Activated B cell treated with CpG ODN at 0.5 μM for 24 hours (primary cell): ENCODE data around the gene SIRPA. TPM values are rescaled to one million over a fixed set of nuclear protein-coding genes. Genes with fewer than 3 reads are reported as not detected.

Experiments
- ATAC-seq: fragments of 200-7000 bp; cut with Tn5 transposase; one replicate; pipeline ENCODE4 v1.10.0; 2021; ENCODE audit warnings: low read depth, mild to moderate bottlenecking, moderate library complexity
- CTCF ChIA-PET: fragments of 350-600 bp; sonication (Branson Sonifier 250); formaldehyde crosslinking; loops from one replicate; lab custom pipeline; 2021; ENCODE audit warnings: antibody characterized with exemption; lab: Charles Lee
- POLR2A ChIA-PET: fragments of 350-600 bp; sonication (Branson Sonifier 250); formaldehyde crosslinking; loops from one replicate; lab custom pipeline; 2021; ENCODE audit warnings: antibody characterized with exemption; lab: Charles Lee
- DNase-seq: peaks from one replicate; pipeline ENCODE4 v3.0.0; 2022
- H3K27ac Mint-ChIP-seq: one replicate; pipeline ENCODE4 v1.8.0; 2020; ENCODE audit warnings: mixed read lengths
- H3K27me3 Mint-ChIP-seq: one replicate; pipeline ENCODE4 v1.8.0; 2021; ENCODE audit warnings: mixed read lengths
- H3K36me3 Mint-ChIP-seq: one replicate; pipeline ENCODE4 v1.8.0; 2021; ENCODE audit warnings: low read depth, mixed read lengths
- H3K4me1 Mint-ChIP-seq: one replicate; pipeline ENCODE4 v1.8.0; 2021; ENCODE audit warnings: mixed read lengths
- H3K4me3 Mint-ChIP-seq: one replicate; pipeline ENCODE4 v1.8.0; 2020; ENCODE audit warnings: mild to moderate bottlenecking, mixed read lengths
- H3K9me3 Mint-ChIP-seq: one replicate; pipeline ENCODE4 v1.8.0; 2020; ENCODE audit warnings: mixed read lengths
- CTCF ChIP-seq: fragments of 200-600 bp; IDR thresholded peaks from one replicate; pipeline ENCODE4 v1.8.0; 2022; ENCODE audit warnings: antibody characterized with exemption, mild to moderate bottlenecking
- intact Hi-C: fragments of 100-400 bp; cut with micrococcal nuclease; formaldehyde crosslinking; loops from one replicate; pipeline ENCODE4 v1.15.1; 2024
- total RNA-seq: library from RNA; stranded (reverse); gene quantifications from 2 replicates; pipeline ENCODE4 v1.2.3, GENCODE V29; 2022

The SIRPA gene
- total RNA-seq, 1 donor from 2014 or later: 10.1 TPM

DNA sequence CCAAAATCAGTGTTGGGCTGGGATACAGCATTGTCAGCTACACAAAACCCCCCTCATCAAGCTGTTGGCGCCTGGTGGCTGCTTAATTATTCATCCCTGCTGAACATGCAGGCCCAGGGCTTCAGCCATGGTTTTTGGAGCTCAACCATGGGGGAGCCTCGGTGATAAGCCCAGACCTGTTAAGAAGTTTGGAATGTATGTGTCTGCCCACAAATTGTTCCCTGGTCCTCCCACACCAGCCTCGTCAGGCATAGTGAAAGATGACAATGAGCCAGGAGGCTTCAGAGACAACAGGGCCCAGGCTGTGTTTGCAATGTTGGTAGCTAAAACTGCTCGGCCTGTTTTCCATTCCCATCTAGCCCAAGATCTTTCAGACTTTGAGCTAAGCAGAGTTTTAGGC, 34.8 kb upstream of the SIRPA start:
- CTCF ChIA-PET: no interaction called here
- no peaks in the 10 kb centered on the region for H3K36me3 Mint-ChIP-seq
- no peaks in the 10 kb centered on the region for H3K9me3 Mint-ChIP-seq
- POLR2A ChIA-PET: no interaction called here
- DNase-seq (no peak), ATAC-seq (no peak)
- peaks cover 5% of the 10 kb centered on the region for H3K4me1 Mint-ChIP-seq
- intact Hi-C loops: no loop called here
- TF ChIP-seq CTCF: no peak
- H3K4me3 Mint-ChIP-seq: no peak overlapping the region
- H3K27ac Mint-ChIP-seq: no peak overlapping the region
- peaks cover 20% of the 10 kb centered on the region for H3K27me3 Mint-ChIP-seq

- CTCF ChIA-PET: no interaction called here
- POLR2A ChIA-PET: no interaction called here
- Mint-ChIP-seq H3K9me3 (no peaks in the 10 kb centered on the region), H3K4me1 (peaks cover 8% of the 10 kb centered on the region), H3K27ac (no peak overlapping the region), H3K4me3 (no peak overlapping the region), H3K36me3 (no peaks in the 10 kb centered on the region), H3K27me3 (peaks cover 23% of the 10 kb centered on the region)
- TF ChIP-seq CTCF: no peak
- intact Hi-C loops: no loop called here
- ATAC-seq (no peak), DNase-seq (no peak)
Measured at GRCh38 chr20:1861347-1861976, 33.7 kb upstream of the SIRPA start.

GRCh38 chr20:1861996-1862662, 33.1 kb upstream of the SIRPA start:
- no peak overlapping the region for H3K27ac Mint-ChIP-seq
- POLR2A ChIA-PET: no interaction called here
- peaks cover 27% of the 10 kb centered on the region for H3K27me3 Mint-ChIP-seq
- H3K4me3 Mint-ChIP-seq: no peak overlapping the region
- CTCF ChIA-PET: no interaction called here
- no peak for TF ChIP-seq CTCF
- no peak for DNase-seq
- no peak for ATAC-seq
- no peaks in the 10 kb centered on the region for H3K36me3 Mint-ChIP-seq
- intact Hi-C loops: no loop called here
- H3K4me1 Mint-ChIP-seq: peaks cover 11% of the 10 kb centered on the region
- no peaks in the 10 kb centered on the region for H3K9me3 Mint-ChIP-seq

- no peaks in the 10 kb centered on the region for H3K9me3 Mint-ChIP-seq
- ChIA-PET POLR2A (no interaction called here), CTCF (no interaction called here)
- DNase-seq (no peak), ATAC-seq (no peak)
- TF ChIP-seq CTCF: no peak
- no peak overlapping the region for H3K4me3 Mint-ChIP-seq
- peaks cover 31% of the 10 kb centered on the region for H3K27me3 Mint-ChIP-seq
- H3K4me1 Mint-ChIP-seq: peaks cover 14% of the 10 kb centered on the region
- no peak overlapping the region for H3K27ac Mint-ChIP-seq
- intact Hi-C loops: no loop called here
- no peaks in the 10 kb centered on the region for H3K36me3 Mint-ChIP-seq
Measured at GRCh38 chr20:1862663-1863053, 32.5 kb upstream of the SIRPA start.

- Mint-ChIP-seq H3K4me1 (peaks cover 19% of the 10 kb centered on the region), H3K27me3 (peaks cover 29% of the 10 kb centered on the region), H3K36me3 (no peaks in the 10 kb centered on the region), H3K9me3 (no peaks in the 10 kb centered on the region), H3K27ac (no peak overlapping the region), H3K4me3 (no peak overlapping the region)
- no peak for TF ChIP-seq CTCF
- ChIA-PET CTCF (no interaction called here), POLR2A (no interaction called here)
- intact Hi-C loops: no loop called here
- DNase-seq (no peak), ATAC-seq (no peak)
Measured at GRCh38 chr20:1863296-1863695, 31.9 kb upstream of the SIRPA start.
